ENCODE data around the gene SCNN1B. TPM values are rescaled to one million over a fixed set of nuclear protein-coding genes. Genes with fewer than 3 reads are reported as not detected.

Gene SCNN1B
- total RNA-seq, 2 donors from 2014 or later, result not detected

GRCh38 chr16:23401139-23401538, 99.0 kb downstream of the SCNN1B start:
- Mint-ChIP-seq H3K27ac (no peak overlapping the region), H3K4me1 (peaks cover 22% of the 10 kb centered on the region), H3K4me3 (no peak overlapping the region), H3K9me3 (no peaks in the 10 kb centered on the region), H3K27me3 (ENCODE audit: insufficient read depth) (no peaks in the 10 kb centered on the region), H3K36me3 (ENCODE audit: low read depth) (peaks cover 50% of the 10 kb centered on the region)
- Histone ChIP-seq H3K27me3 (ENCODE audit: control insufficient read depth, insufficient read depth, low read length, poor library complexity, severe bottlenecking) (no peaks in the 10 kb centered on the region), H3K4me3 (ENCODE audit: low read length) (no peak overlapping the region), H3K4me1 (ENCODE audit: control insufficient read depth, insufficient read depth, low read length) (no peaks in the 10 kb centered on the region), H3K9ac (ENCODE audit: extremely low read depth, low read length, poor library complexity, severe bottlenecking) (no peak overlapping the region), H3K9me3 (ENCODE audit: control insufficient read depth, low read length) (no peaks in the 10 kb centered on the region), H3K27ac (ENCODE audit: low read depth, low read length) (no peak overlapping the region), H3K36me3 (ENCODE audit: control insufficient read depth, insufficient read depth, low read length) (peaks cover 51% of the 10 kb centered on the region)
- DNase-seq, result no peak
- WGBS, 2 experiments (ENCODE audit: insufficient coverage in 1 of 2, insufficient read length in 1 of 2), result 88 to 94% methylated on average over 3 to 7 of the region's 8 CpGs
- no peak for TF ChIP-seq CTCF (conservative IDR thresholded peaks at IDR 0.05)

GRCh38 chr16:23402100-23402499, 100.0 kb downstream of the SCNN1B start:
- Histone ChIP-seq H3K27ac (ENCODE audit: low read depth, low read length) (no peak overlapping the region), H3K27me3 (ENCODE audit: control insufficient read depth, insufficient read depth, low read length, poor library complexity, severe bottlenecking) (no peaks in the 10 kb centered on the region), H3K9me3 (ENCODE audit: control insufficient read depth, low read length) (no peaks in the 10 kb centered on the region), H3K36me3 (ENCODE audit: control insufficient read depth, insufficient read depth, low read length) (peaks cover 57% of the 10 kb centered on the region), H3K4me1 (ENCODE audit: control insufficient read depth, insufficient read depth, low read length) (no peaks in the 10 kb centered on the region), H3K9ac (ENCODE audit: extremely low read depth, low read length, poor library complexity, severe bottlenecking) (no peak overlapping the region), H3K4me3 (ENCODE audit: low read length) (no peak overlapping the region)
- H3K27me3 Mint-ChIP-seq (ENCODE audit: insufficient read depth), result no peaks in the 10 kb centered on the region
- no peaks in the 10 kb centered on the region for H3K9me3 Mint-ChIP-seq
- no peak for DNase-seq
- WGBS, 2 experiments (ENCODE audit: insufficient coverage in 1 of 2, insufficient read length in 1 of 2), result 85% methylated on average over 2 of the region's 2 CpGs; no CpG with 5 or more reads in 1 of the 2 experiments
- peaks cover 55% of the 10 kb centered on the region for H3K36me3 Mint-ChIP-seq (ENCODE audit: low read depth)
- no peak overlapping the region for H3K4me3 Mint-ChIP-seq
- H3K4me1 Mint-ChIP-seq, result peaks cover 22% of the 10 kb centered on the region
- no peak for TF ChIP-seq CTCF (conservative IDR thresholded peaks at IDR 0.05)
- H3K27ac Mint-ChIP-seq, result no peak overlapping the region

GRCh38 chr16:23403547-23403946, 101.4 kb downstream of the SCNN1B start:
- no peak overlapping the region for H3K27ac Mint-ChIP-seq
- WGBS, 2 experiments (ENCODE audit: insufficient coverage in 1 of 2, insufficient read length in 1 of 2), result 96% methylated on average over 11 of the region's 11 CpGs

More at GRCh38 chr16:23403547-23403946, 101.4 kb downstream of the SCNN1B start:
- TF ChIP-seq CTCF (conservative IDR thresholded peaks at IDR 0.05), result no peak
- Histone ChIP-seq H3K36me3 (ENCODE audit: control insufficient read depth, insufficient read depth, low read length) (peaks cover 50% of the 10 kb centered on the region), H3K27me3 (ENCODE audit: control insufficient read depth, insufficient read depth, low read length, poor library complexity, severe bottlenecking) (no peaks in the 10 kb centered on the region), H3K4me3 (ENCODE audit: low read length) (no peak overlapping the region), H3K4me1 (ENCODE audit: control insufficient read depth, insufficient read depth, low read length) (no peaks in the 10 kb centered on the region), H3K9ac (ENCODE audit: extremely low read depth, low read length, poor library complexity, severe bottlenecking) (no peak overlapping the region), H3K27ac (ENCODE audit: low read depth, low read length) (peak overlapping the region; percentile 32), H3K9me3 (ENCODE audit: control insufficient read depth, low read length) (no peaks in the 10 kb centered on the region)
- Mint-ChIP-seq H3K9me3 (no peaks in the 10 kb centered on the region), H3K4me3 (no peak overlapping the region), H3K36me3 (ENCODE audit: low read depth) (peaks cover 50% of the 10 kb centered on the region), H3K4me1 (peaks cover 22% of the 10 kb centered on the region), H3K27me3 (ENCODE audit: insufficient read depth) (no peaks in the 10 kb centered on the region)
- no peak for DNase-seq
